ENCODE results near the gene EXOC2. TPM values are rescaled to one million over a fixed set of nuclear protein-coding genes. Genes with fewer than 3 reads are reported as not detected.
"Not testable (repeated sequence)": the region's sequence is repeated elsewhere in the genome, so short reads cannot be mapped to it uniquely, and the experiment has no call there.

Gene EXOC2
- total RNA-seq, 2 experiments from 2014 or later = 28.4 to 34.6 TPM

DNA sequence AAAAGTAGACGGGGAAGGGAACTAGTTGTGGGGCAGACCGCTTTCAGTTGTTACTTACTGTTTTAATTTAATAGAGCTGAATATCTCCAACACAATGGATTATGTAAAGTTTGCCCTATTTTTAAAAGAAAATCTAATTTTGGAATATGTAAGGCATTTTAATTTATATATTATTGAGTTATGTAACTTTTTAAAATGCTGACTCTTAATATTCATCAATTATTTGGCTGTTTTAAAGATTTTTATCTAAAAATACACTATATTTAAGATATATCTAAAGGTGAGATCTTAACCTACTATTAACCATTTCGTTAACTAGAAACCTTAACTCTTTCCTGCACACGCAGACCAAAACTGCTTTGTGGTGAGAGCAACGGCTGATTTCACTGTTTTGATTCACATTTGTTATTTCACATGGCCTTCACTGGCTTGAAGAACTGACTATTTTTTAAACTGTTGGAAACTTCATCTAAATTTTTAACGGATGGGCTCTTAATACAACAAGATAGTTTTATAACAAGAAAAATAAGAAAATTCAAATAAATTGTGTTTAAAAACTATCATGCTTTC, 123.9 kb downstream of the EXOC2 start:
- H3K4me1 Mint-ChIP-seq = peaks cover 45% of the 10 kb centered on the region
- peak overlapping the region; percentile 77 for H3K27ac Mint-ChIP-seq
- peak; percentile 59 for DNase-seq
- H3K9me3 Mint-ChIP-seq (ENCODE audit: low read depth) = no peaks in the 10 kb centered on the region
- H3K4me3 Mint-ChIP-seq = no peak overlapping the region
- no peaks in the 10 kb centered on the region for H3K27me3 Mint-ChIP-seq
- ATAC-seq = peak; percentile 43
- peaks cover 41% of the 10 kb centered on the region for H3K36me3 Mint-ChIP-seq
- CTCF ChIA-PET = interaction anchor here (0.8 to 1.3 kb wide), 4 partner anchors 9 to 178 kb away, joined by 3 to 4 read pairs (median 4); no protein-coding TSS in a partner anchor

DNA sequence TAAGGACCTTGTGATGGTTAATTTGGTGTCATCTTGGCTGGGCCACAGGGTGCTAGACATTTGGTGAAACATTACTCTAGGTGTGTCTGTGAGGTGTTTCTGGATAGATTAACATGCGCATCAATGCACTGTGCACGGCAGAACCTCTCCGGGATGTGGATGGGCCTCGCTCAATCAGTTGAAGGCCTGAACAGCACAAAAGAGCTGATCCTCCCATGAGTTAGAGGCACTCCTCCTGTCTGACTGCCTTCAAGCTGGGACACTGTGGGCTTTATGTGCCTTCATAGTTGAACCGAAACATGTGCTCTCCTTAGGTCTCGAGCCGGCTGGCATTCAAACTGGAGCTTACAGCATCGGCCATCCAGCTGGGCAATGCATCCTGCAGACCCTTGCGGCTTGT, 124.9 kb downstream of the EXOC2 start:
- DNase-seq (no peak), ATAC-seq (no peak)
- H3K4me3 Mint-ChIP-seq = no peak overlapping the region
- H3K9me3 Mint-ChIP-seq (ENCODE audit: low read depth) = no peaks in the 10 kb centered on the region
- no peak overlapping the region for H3K27ac Mint-ChIP-seq
- H3K27me3 Mint-ChIP-seq = no peaks in the 10 kb centered on the region
- CTCF ChIA-PET = interaction anchor here (1.1 to 1.2 kb wide), 3 partner anchors 14 to 154 kb away, joined by 3 to 4 read pairs (median 4); no protein-coding TSS in a partner anchor
- peaks cover 45% of the 10 kb centered on the region for H3K4me1 Mint-ChIP-seq
- peaks cover 41% of the 10 kb centered on the region for H3K36me3 Mint-ChIP-seq

DNA sequence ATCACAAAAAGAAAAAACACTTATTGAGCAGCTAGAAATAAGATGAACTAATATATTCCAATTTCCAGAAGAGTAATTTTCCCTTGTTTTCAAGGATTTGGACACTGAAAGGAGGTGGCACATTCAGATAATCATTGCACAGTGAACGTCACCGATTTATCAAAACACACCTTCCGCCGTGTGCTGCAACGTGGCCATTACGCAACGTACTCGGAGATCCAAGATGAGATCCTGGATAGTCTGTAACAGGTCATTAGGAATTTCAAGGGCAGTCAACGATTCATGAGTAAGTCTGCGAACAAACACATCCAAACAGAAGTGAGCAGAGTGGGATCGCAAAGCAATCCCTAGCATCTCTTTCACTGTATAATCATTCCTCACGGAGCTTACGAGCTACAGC, 129.1 kb downstream of the EXOC2 start:
- DNase-seq (no peak), ATAC-seq (no peak)
- Mint-ChIP-seq H3K4me3 (no peak overlapping the region), H3K36me3 (peaks cover 54% of the 10 kb centered on the region), H3K27me3 (no peaks in the 10 kb centered on the region), H3K4me1 (peaks cover 43% of the 10 kb centered on the region), H3K9me3 (ENCODE audit: low read depth) (no peaks in the 10 kb centered on the region), H3K27ac (no peak overlapping the region)
- CTCF ChIA-PET = interaction anchor here (1.0 to 1.3 kb wide), 2 partner anchors 29 to 873 kb away, joined by 3 read pairs; no protein-coding TSS in a partner anchor

DNA sequence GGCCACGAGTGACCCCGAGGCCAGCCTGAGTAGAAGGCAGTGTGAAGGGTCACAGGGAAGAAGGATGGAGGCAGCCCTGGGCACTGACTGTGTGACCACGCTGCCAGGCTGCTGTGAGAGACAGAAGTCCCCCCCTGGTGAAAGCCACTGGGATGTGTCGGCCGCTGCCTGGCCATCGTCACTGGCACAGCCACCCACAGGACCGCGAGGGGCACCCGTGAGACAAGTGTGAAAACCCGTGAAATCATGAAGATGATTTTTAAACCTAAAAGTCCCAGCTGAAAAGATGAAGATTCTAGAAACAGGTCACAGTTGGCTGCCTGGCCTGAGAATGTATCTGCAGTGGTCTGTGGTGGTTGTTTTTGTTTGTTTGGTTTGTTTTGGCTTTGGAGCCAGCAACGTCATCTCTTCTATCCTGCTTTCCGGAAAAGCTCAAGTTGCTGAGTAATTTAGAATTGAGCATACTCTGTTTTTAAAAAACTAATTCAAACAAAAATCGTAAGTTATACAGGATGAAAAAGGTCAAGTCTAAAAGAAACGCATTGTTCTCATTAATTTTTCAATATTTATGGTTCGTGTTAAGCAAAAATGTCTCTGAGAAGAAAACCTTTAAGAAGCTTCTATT, 130.8 kb downstream of the EXOC2 start:
- H3K4me3 Mint-ChIP-seq = no peak overlapping the region
- ATAC-seq (no peak), DNase-seq (no peak)
- peaks cover 42% of the 10 kb centered on the region for H3K4me1 Mint-ChIP-seq
- H3K27me3 Mint-ChIP-seq = no peaks in the 10 kb centered on the region
- H3K9me3 Mint-ChIP-seq (ENCODE audit: low read depth) = no peaks in the 10 kb centered on the region
- H3K36me3 Mint-ChIP-seq = peaks cover 48% of the 10 kb centered on the region
- H3K27ac Mint-ChIP-seq = peak overlapping the region; percentile 38
- CTCF ChIA-PET = no interaction called here

DNA sequence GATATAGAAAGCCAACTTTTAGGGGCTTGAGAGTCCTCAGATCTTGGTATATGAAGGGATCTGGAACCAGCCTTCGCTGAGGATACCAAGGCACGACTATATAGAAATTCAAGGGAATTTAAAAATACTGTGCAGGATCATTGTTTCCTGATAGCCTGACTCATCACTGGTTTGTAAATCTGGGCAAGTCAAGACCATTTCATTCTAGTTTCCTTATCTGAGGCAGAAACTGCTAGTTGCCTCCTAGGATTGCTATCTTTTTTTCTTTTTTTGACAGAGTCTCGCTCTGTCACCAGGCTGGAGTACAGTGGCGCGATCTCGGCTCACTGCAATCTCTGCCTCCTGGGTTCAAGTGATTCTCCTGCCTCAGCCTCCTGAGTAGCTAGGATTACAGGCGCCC, 131.6 kb downstream of the EXOC2 start:
- DNase-seq; H3K27ac Mint-ChIP-seq; H3K4me3 Mint-ChIP-seq; H3K27me3 Mint-ChIP-seq; H3K9me3 Mint-ChIP-seq (ENCODE audit: low read depth); CTCF ChIA-PET; ATAC-seq: not testable (repeated sequence)
- Mint-ChIP-seq H3K36me3 (peaks cover 48% of the 10 kb centered on the region), H3K4me1 (peaks cover 40% of the 10 kb centered on the region)

DNA sequence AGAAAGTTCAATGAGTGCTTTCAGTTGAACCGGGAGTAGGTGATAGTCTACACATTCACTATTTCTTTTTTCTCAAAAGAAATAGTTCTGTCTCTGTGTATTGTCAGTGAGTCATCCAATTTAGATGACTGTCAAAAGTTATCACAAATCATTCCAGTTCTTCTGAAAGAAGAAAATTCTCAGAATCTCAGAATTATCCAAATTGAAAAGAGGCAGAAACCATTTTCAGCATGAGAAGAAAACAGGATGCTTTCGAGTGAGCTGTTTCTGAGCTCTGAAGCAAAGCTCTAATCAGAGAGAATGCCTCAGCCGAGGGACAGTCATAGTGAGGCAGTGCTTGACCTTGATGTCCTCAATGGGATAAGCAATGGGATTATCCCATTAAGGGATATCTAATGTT, 134.0 kb downstream of the EXOC2 start:
- H3K4me1 Mint-ChIP-seq = peaks cover 41% of the 10 kb centered on the region
- H3K9me3 Mint-ChIP-seq (ENCODE audit: low read depth) = no peaks in the 10 kb centered on the region
- DNase-seq = no peak
- peak; percentile 55 for ATAC-seq
- CTCF ChIA-PET = interaction anchor here (0.9 to 2.3 kb wide), 4 partner anchors 10 to 155 kb away, joined by 4 to 7 read pairs (median 4); no protein-coding TSS in a partner anchor
- no peaks in the 10 kb centered on the region for H3K27me3 Mint-ChIP-seq
- H3K27ac Mint-ChIP-seq = peak overlapping the region; percentile 73
- no peak overlapping the region for H3K4me3 Mint-ChIP-seq
- H3K36me3 Mint-ChIP-seq = peaks cover 52% of the 10 kb centered on the region

DNA sequence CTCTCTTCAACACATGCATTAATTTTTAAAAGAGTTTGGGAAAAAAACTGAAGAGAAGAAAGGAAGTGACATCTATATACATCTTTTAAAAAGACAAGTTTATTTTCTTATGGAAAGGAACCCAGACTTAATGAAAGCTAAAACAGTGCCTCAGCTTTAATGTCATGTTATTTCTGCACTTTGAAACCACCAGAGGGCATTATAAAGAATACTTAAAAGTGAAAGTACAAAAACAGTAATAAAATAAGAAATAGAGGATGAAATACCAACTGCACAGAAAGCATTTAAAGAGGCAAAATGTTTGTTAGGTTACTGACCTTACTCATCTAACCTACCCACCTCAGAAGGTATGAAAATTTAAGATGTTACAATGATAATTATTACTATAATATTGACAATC, 134.8 kb downstream of the EXOC2 start:
- H3K27ac Mint-ChIP-seq = peak overlapping the region; percentile 48
- H3K4me3 Mint-ChIP-seq = peak overlapping the region; percentile 15

DNA sequence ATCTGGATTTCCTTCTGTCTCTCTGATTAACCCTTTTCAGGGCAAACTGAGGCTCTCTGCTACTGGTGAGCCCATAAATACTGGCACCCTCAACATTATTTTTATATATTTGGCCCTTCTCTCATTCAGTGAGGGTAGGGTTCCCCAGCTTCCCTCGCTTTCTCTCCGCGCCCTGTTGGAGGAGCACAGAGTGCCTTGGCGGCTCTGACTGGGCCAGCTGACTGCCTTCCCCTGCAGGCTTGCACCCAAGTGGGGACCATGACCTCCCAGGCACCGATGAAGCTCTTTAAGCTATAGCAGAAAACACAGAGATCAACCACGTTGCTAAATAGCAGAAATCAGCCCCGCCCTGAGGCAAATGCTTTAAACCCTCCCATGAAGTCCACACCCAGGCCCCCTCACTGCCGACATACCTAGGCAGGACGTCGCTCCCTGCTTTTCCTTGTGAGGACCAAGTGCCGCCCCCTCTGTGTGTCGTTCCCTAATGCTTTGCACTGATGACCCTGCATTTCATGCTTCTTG, 141.0 kb downstream of the EXOC2 start:
- H3K4me3 Mint-ChIP-seq = no peak overlapping the region
- no peaks in the 10 kb centered on the region for H3K27me3 Mint-ChIP-seq
- no peak for ATAC-seq
- peaks cover 20% of the 10 kb centered on the region for H3K36me3 Mint-ChIP-seq
- no peaks in the 10 kb centered on the region for H3K9me3 Mint-ChIP-seq (ENCODE audit: low read depth)
- CTCF ChIA-PET = interaction anchor here (1.0 to 1.4 kb wide), 3 partner anchors 50 to 363 kb away, joined by 3 to 4 read pairs (median 3); no protein-coding TSS in a partner anchor
- H3K4me1 Mint-ChIP-seq = peaks cover 46% of the 10 kb centered on the region
- no peak overlapping the region for H3K27ac Mint-ChIP-seq
- DNase-seq = no peak

More for the DNA sequence above, 134.8 kb downstream of the EXOC2 start:
- H3K36me3 Mint-ChIP-seq = peaks cover 50% of the 10 kb centered on the region
- DNase-seq (no peak), ATAC-seq (no peak)
- H3K4me1 Mint-ChIP-seq = peaks cover 41% of the 10 kb centered on the region
- H3K27me3 Mint-ChIP-seq = no peaks in the 10 kb centered on the region
- CTCF ChIA-PET = interaction anchor here (0.7 to 2.3 kb wide), 8 partner anchors 9 to 167 kb away, joined by 3 to 7 read pairs (median 4); no protein-coding TSS in a partner anchor
- H3K9me3 Mint-ChIP-seq (ENCODE audit: low read depth) = no peaks in the 10 kb centered on the region

DNA sequence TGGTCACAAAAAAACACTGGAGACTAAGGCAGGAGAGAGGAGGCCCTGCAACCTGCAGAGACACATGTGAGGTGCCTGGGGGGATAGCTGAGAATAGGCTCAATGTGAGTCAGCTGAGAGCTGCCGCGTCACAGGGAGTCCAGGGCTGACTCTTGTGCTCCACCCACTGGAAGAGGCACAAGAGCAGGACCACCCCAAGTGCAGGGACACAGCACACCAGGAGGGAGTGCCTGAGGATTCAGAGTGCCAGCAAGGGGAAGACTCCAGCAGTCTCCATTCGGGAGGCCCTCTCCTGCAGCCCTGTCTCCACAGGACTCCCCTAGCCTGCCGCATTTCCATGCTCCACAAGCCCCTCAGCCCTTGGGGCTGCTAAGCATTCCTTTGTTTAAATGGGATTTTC, 141.5 kb downstream of the EXOC2 start:
- no peaks in the 10 kb centered on the region for H3K9me3 Mint-ChIP-seq (ENCODE audit: low read depth)
- H3K36me3 Mint-ChIP-seq = peaks cover 21% of the 10 kb centered on the region
- H3K27ac Mint-ChIP-seq = peak overlapping the region; percentile 64
- DNase-seq = peak; percentile 66
- no peaks in the 10 kb centered on the region for H3K27me3 Mint-ChIP-seq
- peak; percentile 68 for ATAC-seq
- peaks cover 48% of the 10 kb centered on the region for H3K4me1 Mint-ChIP-seq
- CTCF ChIA-PET = interaction anchor here (0.6 to 1.4 kb wide), 5 partner anchors 26 to 363 kb away, joined by 3 to 4 read pairs (median 3); no protein-coding TSS in a partner anchor
- H3K4me3 Mint-ChIP-seq = no peak overlapping the region

DNA sequence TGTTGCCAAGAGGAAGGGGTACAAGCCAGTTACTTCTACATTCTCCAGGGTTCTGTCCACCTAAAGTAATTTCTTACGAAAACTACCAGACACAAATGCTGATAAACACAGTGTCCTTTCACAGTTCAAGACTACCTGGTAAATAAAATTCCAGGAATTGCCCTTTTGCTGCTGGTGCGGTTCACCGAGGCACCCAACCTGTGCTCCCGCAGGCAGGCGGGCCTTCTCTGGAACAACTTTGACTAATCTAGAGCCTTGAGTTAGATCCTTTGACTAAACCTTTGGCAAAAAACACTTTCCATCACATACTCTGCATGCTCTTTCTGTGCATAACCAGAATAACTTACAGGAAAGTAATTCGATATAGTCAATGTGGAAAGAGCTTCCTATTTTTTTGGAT, 143.0 kb downstream of the EXOC2 start:
- CTCF ChIA-PET = interaction anchor here (1.1 to 1.4 kb wide), 2 partner anchors 28 to 381 kb away, joined by 3 read pairs; no protein-coding TSS in a partner anchor
- no peaks in the 10 kb centered on the region for H3K9me3 Mint-ChIP-seq (ENCODE audit: low read depth)
- no peak for DNase-seq
- no peak overlapping the region for H3K4me3 Mint-ChIP-seq
- H3K27ac Mint-ChIP-seq = peak overlapping the region; percentile 17
- peaks cover 50% of the 10 kb centered on the region for H3K4me1 Mint-ChIP-seq
- no peaks in the 10 kb centered on the region for H3K27me3 Mint-ChIP-seq
- no peak for ATAC-seq
- peaks cover 14% of the 10 kb centered on the region for H3K36me3 Mint-ChIP-seq

DNA sequence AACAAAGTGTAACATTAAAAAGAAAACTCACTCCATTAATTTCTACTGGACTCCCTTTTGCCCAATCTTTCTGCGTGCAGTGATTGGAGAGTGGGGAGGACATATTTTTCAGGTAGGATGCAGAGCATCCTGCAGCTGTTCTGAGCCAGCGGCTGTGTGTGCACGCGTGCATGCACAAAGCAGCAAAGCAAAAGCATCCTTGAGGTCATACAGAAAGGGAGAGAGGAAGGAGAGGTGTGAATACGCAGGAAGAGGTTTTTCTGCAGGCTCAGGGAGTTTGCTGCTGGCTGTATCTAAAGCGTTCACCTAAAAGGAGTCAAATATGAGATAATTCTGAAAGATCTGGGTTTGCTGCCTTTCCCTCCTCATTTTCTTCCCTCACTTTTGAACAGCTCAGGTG, 144.4 kb downstream of the EXOC2 start:
- peaks cover 54% of the 10 kb centered on the region for H3K4me1 Mint-ChIP-seq
- ATAC-seq = peak; percentile 85
- CTCF ChIA-PET = interaction anchor here (0.9 to 1.4 kb wide), 5 partner anchors 9 to 364 kb away, joined by 3 to 5 read pairs (median 3); no protein-coding TSS in a partner anchor
- peak overlapping the region; percentile 74 for H3K27ac Mint-ChIP-seq
- peak overlapping the region; percentile 34 for H3K4me3 Mint-ChIP-seq
- no peaks in the 10 kb centered on the region for H3K27me3 Mint-ChIP-seq
- H3K9me3 Mint-ChIP-seq (ENCODE audit: low read depth) = no peaks in the 10 kb centered on the region
- peak; percentile 73 for DNase-seq
- H3K36me3 Mint-ChIP-seq = peaks cover 21% of the 10 kb centered on the region

DNA sequence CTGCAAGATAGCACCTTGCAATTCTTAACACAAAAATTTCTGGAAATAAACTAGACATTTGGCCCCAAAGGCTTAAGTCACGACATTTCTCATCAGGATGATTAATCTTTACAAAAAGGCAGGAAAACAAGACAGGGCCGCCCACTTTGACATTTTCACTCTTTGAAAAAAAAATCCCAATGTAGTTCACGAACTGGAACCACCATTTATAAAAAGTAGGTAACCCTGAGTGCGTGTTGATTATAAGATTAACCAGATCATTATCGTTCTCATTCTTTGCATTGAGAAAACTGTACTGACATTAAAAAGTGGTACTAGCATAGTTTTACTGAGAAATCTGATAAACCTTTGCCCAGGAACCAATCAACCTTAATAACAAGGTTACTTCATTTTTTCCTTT, 144.8 kb downstream of the EXOC2 start:
- peaks cover 54% of the 10 kb centered on the region for H3K4me1 Mint-ChIP-seq
- DNase-seq = no peak
- CTCF ChIA-PET = interaction anchor here (1.2 to 1.4 kb wide), 3 partner anchors 9 to 45 kb away, joined by 3 to 5 read pairs (median 4); no protein-coding TSS in a partner anchor
- H3K36me3 Mint-ChIP-seq = peaks cover 24% of the 10 kb centered on the region
- H3K27ac Mint-ChIP-seq = peak overlapping the region; percentile 74
- peak; percentile 17 for ATAC-seq
- peak overlapping the region; percentile 34 for H3K4me3 Mint-ChIP-seq
- H3K27me3 Mint-ChIP-seq = no peaks in the 10 kb centered on the region
- no peaks in the 10 kb centered on the region for H3K9me3 Mint-ChIP-seq (ENCODE audit: low read depth)

DNA sequence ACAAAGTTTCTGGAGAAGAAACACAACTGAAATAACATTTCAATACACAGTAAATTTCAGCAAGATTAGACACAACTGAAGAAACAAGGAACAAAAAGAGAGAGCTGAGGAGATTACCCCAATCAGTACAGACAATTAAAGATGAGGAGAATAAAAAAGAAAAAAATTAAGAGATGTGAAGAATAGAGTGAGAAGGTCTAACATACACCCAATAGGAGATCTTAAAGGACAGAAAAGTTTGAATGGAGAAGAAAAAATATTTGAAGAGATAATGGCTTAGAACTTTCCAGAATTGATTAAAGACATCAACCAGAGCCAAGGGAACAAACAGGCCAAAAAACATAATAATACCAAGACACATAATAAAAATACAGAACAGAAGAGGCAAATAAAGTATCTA, 152.4 kb downstream of the EXOC2 start:
- Mint-ChIP-seq H3K4me1 (peaks cover 4% of the 10 kb centered on the region), H3K4me3 (no peak overlapping the region), H3K27me3 (no peaks in the 10 kb centered on the region), H3K27ac (no peak overlapping the region), H3K9me3 (ENCODE audit: low read depth) (peaks cover 10% of the 10 kb centered on the region), H3K36me3 (peaks cover 70% of the 10 kb centered on the region)
- no peak for ATAC-seq
- CTCF ChIA-PET = no interaction called here
- DNase-seq = no peak
